IMR-90 (cell line): ENCODE data around the gene FCN1. TPM values are rescaled to one million over a fixed set of nuclear protein-coding genes. Genes with fewer than 3 reads are reported as not detected.

Experiments
- ATAC-seq: fragments of 200-7000 bp; cut with Tn5 transposase; 2 replicates; pipeline ENCODE4 v1.9.1; 2020; ENCODE audit warnings: low read depth, mild to moderate bottlenecking, moderate library complexity
- BruUV-seq: library from RNA; stranded (reverse); fragments of 400-500 nt; replicated peaks from 2 replicates; lab custom pipeline; 2021; lab: Mats Ljungman, UMichigan
- CTCF ChIA-PET: fragments of 300-600 bp; formaldehyde crosslinking; extraction: SDS; loops from one replicate; lab custom pipeline; 2021; ENCODE audit warnings: antibody characterized with exemption; lab: Yijun Ruan, JAX
- POLR2A ChIA-PET: fragments of 300-600 bp; sonication (Branson Sonifier 250); formaldehyde crosslinking; loops from one replicate; lab custom pipeline; 2022; ENCODE audit warnings: antibody characterized with exemption; ENCODE audit not compliant: unreplicated experiment; lab: Charles Lee
- DNase-seq: peaks from one replicate; pipeline ENCODE4 v3.0.0; 2013
- H2AFZ ChIP-seq: replicated peaks from 2 replicates; pipeline ENCODE3; 2013; ENCODE audit warnings: low read length, mild to moderate bottlenecking; ENCODE audit not compliant: poor library complexity
- H2AK5ac ChIP-seq: 2 replicates; pipeline ENCODE4 v1.6.1; 2013; ENCODE audit warnings: low read depth, low read length, inconsistent platforms
- H2AK9ac ChIP-seq: replicated peaks from 2 replicates; pipeline ENCODE3; 2013; ENCODE audit warnings: mild to moderate bottlenecking, low read depth, low read length, moderate library complexity; ENCODE audit not compliant: poor library complexity
- H2BK120ac ChIP-seq: 2 replicates; pipeline ENCODE4 v1.6.1; 2013; ENCODE audit warnings: low read depth, low read length, inconsistent platforms
- H2BK15ac ChIP-seq: 3 replicates; pipeline ENCODE4 v1.6.1; 2013; ENCODE audit warnings: low read depth, low read length, inconsistent platforms
- H2BK20ac ChIP-seq: 2 replicates; pipeline ENCODE4 v1.6.1; 2013; ENCODE audit warnings: low read depth, mild to moderate bottlenecking, inconsistent platforms, low read length, moderate library complexity
- H2BK5ac ChIP-seq: 2 replicates; pipeline ENCODE4 v1.6.1; 2013; ENCODE audit warnings: mild to moderate bottlenecking, low read depth, low read length, inconsistent platforms; ENCODE audit not compliant: poor library complexity, severe bottlenecking
- H3K14ac ChIP-seq: replicated peaks from 2 replicates; pipeline ENCODE4 v1.6.1; 2013; ENCODE audit warnings: low read depth, low read length, inconsistent platforms
- H3K18ac ChIP-seq: 2 replicates; pipeline ENCODE4 v1.6.1; 2013; ENCODE audit warnings: low read depth, low read length, control low read depth
- H3K23ac ChIP-seq: 2 replicates; pipeline ENCODE4 v1.6.1; 2013; ENCODE audit warnings: low read depth, low read length, inconsistent platforms
- H3K27ac ChIP-seq: 2 replicates; pipeline ENCODE4 v1.5.1; 2013; ENCODE audit warnings: mild to moderate bottlenecking, control low read depth, low read length; ENCODE audit not compliant: insufficient read depth
- H3K27me3 ChIP-seq: 2 replicates; pipeline ENCODE4 v1.6.1; 2013; ENCODE audit warnings: low read length; ENCODE audit not compliant: control insufficient read depth, insufficient read depth
- H3K36me3 ChIP-seq: 2 replicates; pipeline ENCODE4 v1.6.1; 2013; ENCODE audit warnings: low read length, mixed read lengths; ENCODE audit not compliant: control insufficient read depth, insufficient read depth
- H3K4ac ChIP-seq: 2 replicates; pipeline ENCODE4 v1.6.1; 2013; ENCODE audit warnings: low read depth, low read length, inconsistent platforms
- H3K4me1 ChIP-seq: 2 replicates; pipeline ENCODE4 v1.6.1; 2013; ENCODE audit warnings: low read length, mixed read lengths; ENCODE audit not compliant: control insufficient read depth, insufficient read depth
- H3K4me2 ChIP-seq: 2 replicates; pipeline ENCODE4 v1.6.1; 2013; ENCODE audit warnings: low read depth, mild to moderate bottlenecking, control low read depth, low read length, moderate library complexity
- H3K4me3 ChIP-seq: 2 replicates; pipeline ENCODE4 v1.5.1; 2013; ENCODE audit warnings: low read depth, mild to moderate bottlenecking, control low read depth, low read length, moderate library complexity; ENCODE audit not compliant: insufficient read depth
- H3K56ac ChIP-seq: 2 replicates; pipeline ENCODE4 v1.6.1; 2013; ENCODE audit warnings: low read length, inconsistent platforms; ENCODE audit not compliant: insufficient read depth; ENCODE audit errors: extremely low read depth
- H3K79me1 ChIP-seq, 2 experiments: 2 replicates each; pipeline ENCODE4 v1.6.1; 2013; ENCODE audit warnings: low read length in 2 of 2, inconsistent platforms in 1 of 2, low read depth in 1 of 2
- H3K9ac ChIP-seq: 2 replicates; pipeline ENCODE4 v1.6.1; 2013; ENCODE audit warnings: low read depth, low read length, control low read depth
- H3K9me1 ChIP-seq: 2 replicates; pipeline ENCODE4 v1.6.1; 2013; ENCODE audit warnings: low read length, inconsistent platforms; ENCODE audit not compliant: insufficient read depth
- H3K9me3 ChIP-seq: 2 replicates; pipeline ENCODE4 v1.6.1; 2013; ENCODE audit warnings: low read length; ENCODE audit not compliant: control insufficient read depth, insufficient read depth
- H4K20me1 ChIP-seq: 2 replicates; pipeline ENCODE4 v1.6.1; 2013; ENCODE audit warnings: low read length, inconsistent platforms; ENCODE audit not compliant: insufficient read depth
- H4K5ac ChIP-seq: 2 replicates; pipeline ENCODE4 v1.6.1; 2013; ENCODE audit warnings: mild to moderate bottlenecking, low read depth, low read length, control low read depth
- H4K8ac ChIP-seq, 2 experiments: 2 replicates each; pipeline ENCODE4 v1.6.1; 2013; ENCODE audit warnings: low read depth in 2 of 2, low read length in 2 of 2, control low read depth in 1 of 2, inconsistent platforms in 1 of 2
- H4K91ac ChIP-seq: 2 replicates; pipeline ENCODE4 v1.6.1; 2013; ENCODE audit warnings: low read depth, low read length, inconsistent platforms; ENCODE audit not compliant: insufficient read depth
- BHLHE40 ChIP-seq: fragments of 150-350 bp; IDR thresholded peaks from 2 replicates; pipeline ENCODE4 v1.6.1; 2016; ENCODE audit warnings: mild to moderate bottlenecking, low read depth, low read length
- CEBPB ChIP-seq: IDR thresholded peaks from 2 replicates; pipeline ENCODE4 v1.6.1; 2012; ENCODE audit warnings: low read depth, low read length, improper control_type of control experiment
- CHD1 ChIP-seq: IDR thresholded peaks from 2 replicates; pipeline ENCODE4 v1.6.1; 2012; ENCODE audit warnings: low read depth, low read length, improper control_type of control experiment
- CTCF ChIP-seq: conservative IDR thresholded peaks from 2 replicates; pipeline ENCODE4 v1.5.1; 2012; ENCODE audit warnings: mild to moderate bottlenecking, low read depth, low read length, improper control_type of control experiment
- FOS ChIP-seq: fragments of 150-350 bp; IDR thresholded peaks from 2 replicates; pipeline ENCODE4 v1.6.1; 2016; ENCODE audit warnings: low read depth, low read length
- MAFK ChIP-seq: IDR thresholded peaks from 2 replicates; pipeline ENCODE4 v1.6.1; 2012; ENCODE audit warnings: low read depth, low read length, improper control_type of control experiment
- MAZ ChIP-seq: IDR thresholded peaks from 2 replicates; pipeline ENCODE4 v1.6.1; 2012; ENCODE audit warnings: low read depth, mild to moderate bottlenecking, low read length, improper control_type of control experiment, moderate library complexity, borderline replicate concordance
- MXI1 ChIP-seq: IDR thresholded peaks from 2 replicates; pipeline ENCODE4 v1.6.1; 2012; ENCODE audit warnings: low read depth, mild to moderate bottlenecking, low read length, moderate library complexity, borderline replicate concordance
- NFE2L2 ChIP-seq: fragments of 150-350 bp; IDR thresholded peaks from 2 replicates; pipeline ENCODE4 v1.6.1; 2016; ENCODE audit warnings: low read depth, mild to moderate bottlenecking, low read length
- POLR2A ChIP-seq: IDR thresholded peaks from 2 replicates; pipeline ENCODE4 v1.6.1; 2012; ENCODE audit warnings: mild to moderate bottlenecking, low read depth, low read length
- RAD21 ChIP-seq: IDR thresholded peaks from 2 replicates; pipeline ENCODE4 v1.6.1; 2012; ENCODE audit warnings: low read length, improper control_type of control experiment
- RCOR1 ChIP-seq: IDR thresholded peaks from 2 replicates; pipeline ENCODE4 v1.6.1; 2012; ENCODE audit warnings: mild to moderate bottlenecking, low read length, improper control_type of control experiment; ENCODE audit not compliant: insufficient replicate concordance
- RFX5 ChIP-seq: IDR thresholded peaks from 2 replicates; pipeline ENCODE4 v1.8.0; 2012; ENCODE audit warnings: low read depth, mild to moderate bottlenecking, low read length, moderate library complexity
- SMC3 ChIP-seq: fragments of 150-350 bp; IDR thresholded peaks from 2 replicates; pipeline ENCODE4 v1.6.1; 2016; ENCODE audit warnings: low read depth, mild to moderate bottlenecking, antibody characterized with exemption, low read length, moderate library complexity
- WGBS, 2 experiments: methylation state at CpG; one replicate each; pipeline versions ENCODE4 v1.1.5 to v1.1.7; 2013; ENCODE audit warnings: missing lambda C conversion rate in 2 of 2; ENCODE audit not compliant: insufficient read length in 1 of 2; ENCODE audit errors: extremely low coverage in 2 of 2; 5-methylcytosine and 5-hydroxymethylcytosine counted together
- dilution Hi-C: fragments of 300-500 bp; cut with HindIII; formaldehyde crosslinking; loops from one replicate; pipeline ENCODE4 v1.14.3; 2018; ENCODE audit warnings: low sequenced_read_pairs; ENCODE audit not compliant: unreplicated experiment
- in situ Hi-C: fragments of 300-500 bp; cut with MboI; formaldehyde crosslinking; loops from 3 replicates; pipeline ENCODE4 v1.14.3; 2019; ENCODE audit warnings: low sequenced_read_pairs, inconsistent platforms, mixed read lengths
- intact Hi-C: fragments of 100-400 bp; cut with micrococcal nuclease; formaldehyde crosslinking; loops from 2 replicates; pipeline ENCODE4 v1.10.0; 2022
- polyA plus RNA-seq, 3 experiments: library from polyadenylated mRNA; depleted of rRNA; stranded (reverse); fragments of >200 nt; gene quantifications; 2 replicates each; pipeline ENCODE4 v1.2.3, GENCODE V29; 2012; ENCODE audit warnings: low replicate concordance in 1 of 3
- total RNA-seq: library from RNA; depleted of rRNA; stranded (reverse); fragments of >200 nt; gene quantifications from 2 replicates; pipeline ENCODE4 v1.2.3, GENCODE V29; 2012
- TF ChIP-seq, protein P1 (sequence below): fragments of 150-350 bp; IDR thresholded peaks from 2 replicates; pipeline ENCODE4 v1.6.1; 2017; ENCODE audit warnings: mild to moderate bottlenecking, antibody characterized with exemption, low read length, low read depth
- TF ChIP-seq, protein P2 (sequence below): fragments of 150-350 bp; IDR thresholded peaks from 2 replicates; pipeline ENCODE4 v1.6.1; 2016; ENCODE audit warnings: low read depth, mild to moderate bottlenecking, low read length, moderate library complexity, borderline replicate concordance

FCN1 gene
- total and polyA plus RNA-seq, 2 of the 4 experiments (the other 2 are of a cell fraction) = not detected

- H4K20me1 ChIP-seq = no peaks in the 10 kb centered on the region
- TF ChIP-seq RAD21 (no peak), CTCF (no peak), BHLHE40 (no peak), POLR2A (no peak), RFX5 (no peak), CHD1 (no peak), NFE2L2 (no peak), CEBPB (no peak), MXI1 (no peak), SMC3 (no peak), MAZ (no peak), RCOR1 (no peak), MAFK (no peak), FOS (no peak)
- TF ChIP-seq, protein P1, sequence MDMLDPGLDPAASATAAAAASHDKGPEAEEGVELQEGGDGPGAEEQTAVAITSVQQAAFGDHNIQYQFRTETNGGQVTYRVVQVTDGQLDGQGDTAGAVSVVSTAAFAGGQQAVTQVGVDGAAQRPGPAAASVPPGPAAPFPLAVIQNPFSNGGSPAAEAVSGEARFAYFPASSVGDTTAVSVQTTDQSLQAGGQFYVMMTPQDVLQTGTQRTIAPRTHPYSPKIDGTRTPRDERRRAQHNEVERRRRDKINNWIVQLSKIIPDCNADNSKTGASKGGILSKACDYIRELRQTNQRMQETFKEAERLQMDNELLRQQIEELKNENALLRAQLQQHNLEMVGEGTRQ = no peak
- TF ChIP-seq, protein P2, sequence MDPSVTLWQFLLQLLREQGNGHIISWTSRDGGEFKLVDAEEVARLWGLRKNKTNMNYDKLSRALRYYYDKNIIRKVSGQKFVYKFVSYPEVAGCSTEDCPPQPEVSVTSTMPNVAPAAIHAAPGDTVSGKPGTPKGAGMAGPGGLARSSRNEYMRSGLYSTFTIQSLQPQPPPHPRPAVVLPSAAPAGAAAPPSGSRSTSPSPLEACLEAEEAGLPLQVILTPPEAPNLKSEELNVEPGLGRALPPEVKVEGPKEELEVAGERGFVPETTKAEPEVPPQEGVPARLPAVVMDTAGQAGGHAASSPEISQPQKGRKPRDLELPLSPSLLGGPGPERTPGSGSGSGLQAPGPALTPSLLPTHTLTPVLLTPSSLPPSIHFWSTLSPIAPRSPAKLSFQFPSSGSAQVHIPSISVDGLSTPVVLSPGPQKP = no peak
- no peak for ATAC-seq
- no peak overlapping the region for H2AK5ac ChIP-seq
- H3K23ac ChIP-seq = no peak overlapping the region
- H2AK9ac ChIP-seq = no peak overlapping the region
- H3K56ac ChIP-seq = no peak overlapping the region
- H2BK5ac ChIP-seq = no peak overlapping the region
- CTCF ChIA-PET = no interaction called here
- H2AFZ ChIP-seq = no peak overlapping the region
- H2BK15ac ChIP-seq = no peak overlapping the region
- no peaks in the 10 kb centered on the region for H3K79me1 ChIP-seq
- no peak overlapping the region for H2BK120ac ChIP-seq
- no peak overlapping the region for H3K4me3 ChIP-seq
- no peak overlapping the region for H3K14ac ChIP-seq
- intact Hi-C loops = no loop called here
- no peak overlapping the region for H3K27ac ChIP-seq
- H3K36me3 ChIP-seq = no peaks in the 10 kb centered on the region
- dilution Hi-C loops = no loop called here
- no TSS peak for BruUV-seq
- H4K91ac ChIP-seq = no peak overlapping the region
- H3K4me2 ChIP-seq = no peak overlapping the region
- no peak overlapping the region for H4K8ac ChIP-seq
- no peak overlapping the region for H3K4ac ChIP-seq
- H3K9me3 ChIP-seq = peaks cover 9% of the 10 kb centered on the region; the same call in 1 of the 2 replicates
- in situ Hi-C loops = no loop called here
- POLR2A ChIA-PET = no interaction called here
- no peak overlapping the region for H2BK20ac ChIP-seq
- H3K27me3 ChIP-seq = peaks cover 12% of the 10 kb centered on the region
- no peak overlapping the region for H3K9ac ChIP-seq
- no CpG with 5 or more reads among the region's 1 CpG for WGBS, 2 experiments
- H3K18ac ChIP-seq = no peak overlapping the region
- no peaks in the 10 kb centered on the region for H3K9me1 ChIP-seq
- no peak overlapping the region for H4K5ac ChIP-seq
- no peak for DNase-seq
- H3K4me1 ChIP-seq = peaks cover 10% of the 10 kb centered on the region
Observed at GRCh38 chr9:134899818-134900217, 17.9 kb downstream of the FCN1 start.
